Hepatocyte (in vitro differentiated cells): ENCODE results near the gene CACNB4. TPM values are rescaled to one million over a fixed set of nuclear protein-coding genes. Genes with fewer than 3 reads are reported as not detected.

ENCODE experiments used
- DNase-seq: peaks from one replicate; pipeline ENCODE4 v3.0.0-alpha.2; 2016; ENCODE audit warnings: low spot score
- H2AFZ ChIP-seq: fragments of 200-600 bp; sonication (generic); 2 replicates; pipeline ENCODE4 v1.6.0; 2016; ENCODE audit warnings: antibody characterized with exemption, mild to moderate bottlenecking
- H3K27ac ChIP-seq: fragments of 200-600 bp; sonication (generic); 2 replicates; pipeline ENCODE4 v1.5.1; 2016; ENCODE audit warnings: mild to moderate bottlenecking
- H3K27me3 ChIP-seq: fragments of 200-600 bp; sonication (generic); 2 replicates; pipeline ENCODE4 v1.6.1; 2016
- H3K36me3 ChIP-seq: fragments of 200-600 bp; sonication (generic); replicated peaks from 2 replicates; pipeline ENCODE4 v1.5.1; 2016; ENCODE audit warnings: low read depth; ENCODE audit not compliant: insufficient read depth
- H3K4me1 ChIP-seq: fragments of 200-600 bp; sonication (generic); 2 replicates; pipeline ENCODE4 v1.5.1; 2016; ENCODE audit warnings: mild to moderate bottlenecking, moderate library complexity; ENCODE audit not compliant: insufficient read depth
- H3K4me2 ChIP-seq: fragments of 200-600 bp; sonication (generic); 2 replicates; pipeline ENCODE4 v1.6.0; 2016
- H3K4me3 ChIP-seq: fragments of 200-600 bp; sonication (generic); 2 replicates; pipeline ENCODE4 v1.5.1; 2016; ENCODE audit warnings: mild to moderate bottlenecking
- H3K79me2 ChIP-seq: fragments of 200-600 bp; sonication (generic); 2 replicates; pipeline ENCODE4 v1.6.0; 2017; ENCODE audit warnings: mild to moderate bottlenecking
- H3K9me2 ChIP-seq: fragments of 200-600 bp; sonication (generic); replicated peaks from 2 replicates; pipeline ENCODE4 v1.6.0; 2017; ENCODE audit warnings: mild to moderate bottlenecking; ENCODE audit not compliant: insufficient read depth
- H3K9me3 ChIP-seq: fragments of 200-600 bp; sonication (generic); 2 replicates; pipeline ENCODE4 v1.5.1; 2016; ENCODE audit warnings: low read depth, mild to moderate bottlenecking
- H4K20me1 ChIP-seq: fragments of 200-600 bp; sonication (generic); 2 replicates; pipeline ENCODE4 v1.6.0; 2016; ENCODE audit warnings: mild to moderate bottlenecking; ENCODE audit not compliant: insufficient read depth, poor library complexity, severe bottlenecking
- EZH2 ChIP-seq: fragments of 200-600 bp; sonication (generic); IDR thresholded peaks from 2 replicates; pipeline ENCODE4 v1.6.1; 2016; ENCODE audit warnings: antibody characterized with exemption, mild to moderate bottlenecking, borderline replicate concordance
- EZH2phosphoT487 ChIP-seq: fragments of 200-600 bp; sonication (generic); IDR thresholded peaks from one replicate; pipeline ENCODE4 v1.6.1; 2018; ENCODE audit warnings: antibody characterized with exemption, mild to moderate bottlenecking, low read depth, moderate library complexity; ENCODE audit not compliant: unreplicated experiment, severe bottlenecking
- WGBS: methylation state at CpG from one replicate; pipeline ENCODE4 v1.1.6; 2016; ENCODE audit warnings: low lambda C conversion rate; ENCODE audit errors: missing lambda C conversion rate; 5-methylcytosine and 5-hydroxymethylcytosine counted together
- polyA plus RNA-seq: library from polyadenylated mRNA; unstranded; fragments of >200 nt; fragmentation: Nextera tagmentation; extraction: Ambion mirVana; gene quantifications from 2 replicates; pipeline ENCODE4 v1.2.1, GENCODE V29; 2016
- total RNA-seq: library from RNA; depleted of rRNA; stranded (reverse); fragments of >200 nt; gene quantifications from 2 replicates; pipeline ENCODE4 v1.2.3, GENCODE V29; 2014
- TF ChIP-seq, protein P1 (sequence below): fragments of 200-600 bp; sonication (generic); IDR thresholded peaks from 2 replicates; pipeline ENCODE4 v1.5.1; 2016; ENCODE audit warnings: antibody characterized with exemption, mild to moderate bottlenecking; ENCODE audit not compliant: poor library complexity

CACNB4 gene
- total and polyA plus RNA-seq, 2 experiments from 2014 or later = 0.85 to 4.0 TPM

GRCh38 chr2:152103271-152103670 is 4.4 kb upstream of the CACNB4 start:
- H3K4me1 ChIP-seq = no peaks in the 10 kb centered on the region
- H4K20me1 ChIP-seq = no peaks in the 10 kb centered on the region
- H3K4me3 ChIP-seq = no peak overlapping the region
- H3K9me2 ChIP-seq = no peaks in the 10 kb centered on the region
- no peak overlapping the region for H3K4me2 ChIP-seq
- H3K36me3 ChIP-seq = no peaks in the 10 kb centered on the region
- H3K27ac ChIP-seq = no peak overlapping the region
- H3K27me3 ChIP-seq = peaks cover 21% of the 10 kb centered on the region
- H3K79me2 ChIP-seq = no peaks in the 10 kb centered on the region
- H3K9me3 ChIP-seq = no peaks in the 10 kb centered on the region
- TF ChIP-seq EZH2 (no peak), EZH2phosphoT487 (no peak)
- TF ChIP-seq, protein P1, sequence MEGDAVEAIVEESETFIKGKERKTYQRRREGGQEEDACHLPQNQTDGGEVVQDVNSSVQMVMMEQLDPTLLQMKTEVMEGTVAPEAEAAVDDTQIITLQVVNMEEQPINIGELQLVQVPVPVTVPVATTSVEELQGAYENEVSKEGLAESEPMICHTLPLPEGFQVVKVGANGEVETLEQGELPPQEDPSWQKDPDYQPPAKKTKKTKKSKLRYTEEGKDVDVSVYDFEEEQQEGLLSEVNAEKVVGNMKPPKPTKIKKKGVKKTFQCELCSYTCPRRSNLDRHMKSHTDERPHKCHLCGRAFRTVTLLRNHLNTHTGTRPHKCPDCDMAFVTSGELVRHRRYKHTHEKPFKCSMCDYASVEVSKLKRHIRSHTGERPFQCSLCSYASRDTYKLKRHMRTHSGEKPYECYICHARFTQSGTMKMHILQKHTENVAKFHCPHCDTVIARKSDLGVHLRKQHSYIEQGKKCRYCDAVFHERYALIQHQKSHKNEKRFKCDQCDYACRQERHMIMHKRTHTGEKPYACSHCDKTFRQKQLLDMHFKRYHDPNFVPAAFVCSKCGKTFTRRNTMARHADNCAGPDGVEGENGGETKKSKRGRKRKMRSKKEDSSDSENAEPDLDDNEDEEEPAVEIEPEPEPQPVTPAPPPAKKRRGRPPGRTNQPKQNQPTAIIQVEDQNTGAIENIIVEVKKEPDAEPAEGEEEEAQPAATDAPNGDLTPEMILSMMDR = no peak
- no peak for DNase-seq
- WGBS = 91% methylated on average over 3 of the region's 3 CpGs
- no peak overlapping the region for H2AFZ ChIP-seq

GRCh38 chr2:152100961-152101360 is 2.1 kb upstream of the CACNB4 start:
- H3K9me2 ChIP-seq = no peaks in the 10 kb centered on the region
- H3K27ac ChIP-seq = no peak overlapping the region
- H2AFZ ChIP-seq = no peak overlapping the region
- no peaks in the 10 kb centered on the region for H3K36me3 ChIP-seq
- H4K20me1 ChIP-seq = no peaks in the 10 kb centered on the region
- no peaks in the 10 kb centered on the region for H3K79me2 ChIP-seq
- no peaks in the 10 kb centered on the region for H3K4me1 ChIP-seq
- no peak for DNase-seq
- TF ChIP-seq, protein P1 = no peak
- no peak for TF ChIP-seq EZH2
- TF ChIP-seq EZH2phosphoT487 = no peak
- WGBS = 69% methylated on average over 2 of the region's 2 CpGs
- no peaks in the 10 kb centered on the region for H3K9me3 ChIP-seq
- H3K4me2 ChIP-seq = no peak overlapping the region
- H3K4me3 ChIP-seq = no peak overlapping the region
- peaks cover 24% of the 10 kb centered on the region for H3K27me3 ChIP-seq

- H3K9me2 ChIP-seq = no peaks in the 10 kb centered on the region
- no peaks in the 10 kb centered on the region for H3K9me3 ChIP-seq
- 17% methylated on average over 19 of the region's 19 CpGs for WGBS
- H4K20me1 ChIP-seq = no peaks in the 10 kb centered on the region
- no peaks in the 10 kb centered on the region for H3K79me2 ChIP-seq
- no peak for TF ChIP-seq EZH2phosphoT487
- no peak for TF ChIP-seq EZH2
- TF ChIP-seq, protein P1 = no peak
- peaks cover 25% of the 10 kb centered on the region for H3K27me3 ChIP-seq
- H3K36me3 ChIP-seq = no peaks in the 10 kb centered on the region
- H3K4me3 ChIP-seq = peak overlapping the region; percentile 90
- H3K27ac ChIP-seq = no peak overlapping the region
- peak overlapping the region; percentile 80 for H2AFZ ChIP-seq
- no peaks in the 10 kb centered on the region for H3K4me1 ChIP-seq
- peak overlapping the region; percentile 99 for H3K4me2 ChIP-seq
- DNase-seq = peak; percentile 8
Measured at GRCh38 chr2:152099367-152100050, 665 bp upstream of the CACNB4 start.
